PC-3 (cell line): ENCODE measurements around the gene WDR59. TPM values are rescaled to one million over a fixed set of nuclear protein-coding genes. Genes with fewer than 3 reads are reported as not detected.

Experiments
- ATAC-seq: fragments of 200-7000 bp; cut with Tn5 transposase; 2 replicates; pipeline ENCODE4 v1.9.1; 2020; ENCODE audit warnings: mild to moderate bottlenecking, moderate library complexity
- BruUV-seq: library from RNA; stranded (reverse); fragments of 400-500 nt; replicated peaks from 2 replicates; lab custom pipeline; 2021; lab: Mats Ljungman, UMichigan
- CTCF ChIA-PET: fragments of 300-600 bp; sonication (Branson Sonifier 250); formaldehyde crosslinking; loops from one replicate; lab custom pipeline; 2022; ENCODE audit warnings: antibody characterized with exemption; lab: Charles Lee
- POLR2A ChIA-PET: fragments of 300-600 bp; sonication (Branson Sonifier 250); formaldehyde crosslinking; loops from one replicate; lab custom pipeline; 2022; ENCODE audit warnings: antibody characterized with exemption; ENCODE audit not compliant: unreplicated experiment; lab: Charles Lee
- DNase-seq: peaks from one replicate; pipeline ENCODE4 v3.0.0-alpha.2; 2015
- H2AFZ ChIP-seq: fragments of 300-600 bp; sonication (generic); 2 replicates; pipeline ENCODE4 v1.6.0; 2016; ENCODE audit warnings: antibody characterized with exemption, low read length
- H3F3A ChIP-seq: fragments of 300-600 bp; sonication (generic); one replicate; pipeline ENCODE4 v1.6.0; 2017; ENCODE audit warnings: antibody characterized with exemption, low read length, control low read depth, mild to moderate bottlenecking; ENCODE audit not compliant: unreplicated experiment
- H3K27ac ChIP-seq: fragments of 300-600 bp; sonication (generic); 2 replicates; pipeline ENCODE4 v1.5.1; 2016; ENCODE audit warnings: mild to moderate bottlenecking, low read length
- H3K27me3 ChIP-seq: fragments of 300-600 bp; sonication (generic); 2 replicates; pipeline ENCODE4 v1.6.1; 2016; ENCODE audit warnings: low read length, mixed read lengths
- H3K36me3 ChIP-seq: fragments of 300-600 bp; sonication (generic); 2 replicates; pipeline ENCODE4 v1.6.1; 2016; ENCODE audit warnings: low read depth, mixed run types, low read length, mixed read lengths
- H3K4me1 ChIP-seq: fragments of 300-600 bp; sonication (generic); 2 replicates; pipeline ENCODE4 v1.5.1; 2016; ENCODE audit warnings: low read length; ENCODE audit not compliant: insufficient read depth
- H3K4me2 ChIP-seq: fragments of 300-600 bp; sonication (generic); 2 replicates; pipeline ENCODE4 v1.6.0; 2016; ENCODE audit warnings: low read length
- H3K4me3 ChIP-seq: fragments of 300-600 bp; sonication (generic); 2 replicates; pipeline ENCODE4 v1.5.1; 2016; ENCODE audit warnings: mild to moderate bottlenecking, low read length, mixed read lengths
- H3K79me2 ChIP-seq: fragments of 300-600 bp; sonication (generic); 2 replicates; pipeline ENCODE4 v1.6.1; 2017; ENCODE audit warnings: low read length, mixed read lengths
- H3K9ac ChIP-seq: fragments of 300-600 bp; sonication (generic); 2 replicates; pipeline ENCODE4 v1.6.0; 2016; ENCODE audit warnings: mild to moderate bottlenecking, low read length
- H3K9me2 ChIP-seq: fragments of 300-600 bp; sonication (generic); replicated peaks from 2 replicates; pipeline ENCODE4 v1.6.1; 2016; ENCODE audit warnings: mixed run types, low read length, mixed read lengths
- H3K9me3 ChIP-seq: fragments of 300-600 bp; sonication (generic); 2 replicates; pipeline ENCODE4 v1.6.1; 2016; ENCODE audit warnings: low read length, mixed read lengths
- H4K20me1 ChIP-seq: fragments of 300-600 bp; sonication (generic); 2 replicates; pipeline ENCODE4 v1.6.1; 2016; ENCODE audit warnings: low read length, mixed read lengths
- CTCF ChIP-seq: fragments of 300-600 bp; sonication (generic); conservative IDR thresholded peaks from 2 replicates; pipeline ENCODE4 v1.5.1; 2017; ENCODE audit warnings: antibody characterized with exemption, low read depth, mild to moderate bottlenecking, low read length
- EZH2 ChIP-seq: fragments of 300-600 bp; sonication (generic); IDR thresholded peaks from one replicate; pipeline ENCODE4 v1.6.1; 2017; ENCODE audit warnings: antibody characterized with exemption, mild to moderate bottlenecking, low read length; ENCODE audit not compliant: unreplicated experiment
- EZH2phosphoT487 ChIP-seq: fragments of 300-600 bp; sonication (generic); IDR thresholded peaks from 2 replicates; pipeline ENCODE4 v1.6.1; 2018; ENCODE audit warnings: mild to moderate bottlenecking, antibody characterized with exemption, low read length, borderline replicate concordance
- intact Hi-C: fragments of 100-400 bp; cut with micrococcal nuclease; formaldehyde crosslinking; loops from 2 replicates; pipeline ENCODE4 v1.9.0; 2023
- total RNA-seq: library from RNA; depleted of rRNA; stranded (reverse); fragments of >200 nt; gene quantifications from 2 replicates; pipeline ENCODE4 v1.2.3, GENCODE V29; 2014

WDR59 gene
- total RNA-seq, 1 experiment from 2014 or later, result 11.8 TPM

GRCh38 chr16:74852500-74852875 lies 132.4 kb downstream of the WDR59 start:
- no peak for TF ChIP-seq EZH2
- TF ChIP-seq CTCF, result no peak
- TF ChIP-seq EZH2phosphoT487, result no peak
- Histone ChIP-seq H3K79me2 (no peaks in the 10 kb centered on the region), H3K27me3 (no peaks in the 10 kb centered on the region), H3F3A (no peaks in the 10 kb centered on the region), H4K20me1 (no peaks in the 10 kb centered on the region), H3K27ac (no peak overlapping the region), H3K36me3 (no peaks in the 10 kb centered on the region), H2AFZ (peak overlapping the region; percentile 71), H3K9me2 (no peaks in the 10 kb centered on the region), H3K9ac (no peak overlapping the region), H3K4me2 (peak overlapping the region; percentile 72), H3K4me3 (peak overlapping the region; percentile 53), H3K4me1 (no peaks in the 10 kb centered on the region), H3K9me3 (no peaks in the 10 kb centered on the region)
- ATAC-seq, result no peak
- intact Hi-C loops, result no loop called here
- no peak for DNase-seq
- ChIA-PET CTCF (interaction anchor here (0.7 to 1.0 kb wide), 3 partner anchors 10 to 185 kb away, joined by 3 to 4 read pairs (median 3); no protein-coding TSS in a partner anchor), POLR2A (no interaction called here)
- BruUV-seq, result no TSS peak

GRCh38 chr16:74850027-74850426 lies 134.9 kb downstream of the WDR59 start:
- Histone ChIP-seq H3K79me2 (no peaks in the 10 kb centered on the region), H3K27me3 (no peaks in the 10 kb centered on the region), H3K9ac (no peak overlapping the region), H3K4me1 (no peaks in the 10 kb centered on the region), H3K9me2 (no peaks in the 10 kb centered on the region), H4K20me1 (no peaks in the 10 kb centered on the region), H3K4me2 (no peak overlapping the region), H3K4me3 (no peak overlapping the region), H3K27ac (no peak overlapping the region), H3K36me3 (no peaks in the 10 kb centered on the region), H3K9me3 (no peaks in the 10 kb centered on the region), H3F3A (no peaks in the 10 kb centered on the region), H2AFZ (no peak overlapping the region)
- no peak for ATAC-seq
- BruUV-seq, result no TSS peak
- TF ChIP-seq CTCF, result no peak
- TF ChIP-seq EZH2, result no peak
- TF ChIP-seq EZH2phosphoT487, result no peak
- ChIA-PET CTCF (no interaction called here), POLR2A (no interaction called here)
- no peak for DNase-seq
- intact Hi-C loops, result loop anchor here (2.0 kb wide), 1 partner anchor 37 kb away; no protein-coding TSS in a partner anchor

- Histone ChIP-seq H2AFZ (no peak overlapping the region), H3K4me1 (peaks cover 5% of the 10 kb centered on the region; the same call in 1 of the 2 replicates), H3K9ac (no peak overlapping the region), H3K9me3 (no peaks in the 10 kb centered on the region), H3F3A (no peaks in the 10 kb centered on the region), H3K4me3 (no peak overlapping the region), H3K27ac (no peak overlapping the region), H3K9me2 (no peaks in the 10 kb centered on the region), H3K4me2 (no peak overlapping the region), H3K36me3 (no peaks in the 10 kb centered on the region), H3K79me2 (no peaks in the 10 kb centered on the region), H3K27me3 (no peaks in the 10 kb centered on the region), H4K20me1 (no peaks in the 10 kb centered on the region)
- no peak for DNase-seq
- intact Hi-C loops, result no loop called here
- no peak for TF ChIP-seq EZH2
- no peak for TF ChIP-seq CTCF
- TF ChIP-seq EZH2phosphoT487, result no peak
- ChIA-PET CTCF (no interaction called here), POLR2A (no interaction called here)
- BruUV-seq, result no TSS peak
- ATAC-seq, result no peak
Measured at GRCh38 chr16:74847202-74847601, 137.7 kb downstream of the WDR59 start.
